Upper lobe of left lung (tissue), 4 donors: ENCODE measurements around the gene SRC.

ENCODE experiments used
- POLR2AphosphoS5 ChIP-seq, 2 donors: sonication (generic); formaldehyde crosslinking; IDR thresholded peaks; one replicate each; pipeline ENCODE4 v1.5.1; 2017; ENCODE audit warnings: antibody characterized with exemption in 2 of 2
- TF ChIP-seq, protein P1 (sequence below), 6 experiments: fragments of 450-650 bp in 4 of 6; fragments of 200-600 bp in 2 of 6; sonication (generic) in 2 of 6; IDR thresholded peaks; one replicate each; pipeline ENCODE4 v1.5.1; 2016 to 2019; ENCODE audit warnings: antibody characterized with exemption in 6 of 6

DNA sequence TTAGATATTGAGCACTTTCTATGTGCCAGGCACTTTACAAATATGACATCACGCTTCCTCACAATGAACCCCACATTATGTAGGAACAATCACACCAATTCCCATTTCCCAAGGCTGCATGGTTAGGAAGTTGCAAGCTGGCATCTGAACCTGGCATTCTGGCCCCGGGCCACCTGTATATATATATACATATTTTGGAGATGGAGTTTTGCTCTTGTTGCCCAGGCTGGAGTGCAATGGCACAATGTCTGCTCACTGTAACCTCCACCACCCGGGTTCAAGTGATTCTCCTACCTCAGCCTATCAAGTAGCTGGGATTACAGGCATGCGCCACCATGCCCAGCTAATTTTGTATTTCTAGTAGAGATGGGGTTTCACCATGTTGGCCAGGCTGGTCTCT is 30.4 kb downstream of the SRC start:
- TF ChIP-seq, protein P1, sequence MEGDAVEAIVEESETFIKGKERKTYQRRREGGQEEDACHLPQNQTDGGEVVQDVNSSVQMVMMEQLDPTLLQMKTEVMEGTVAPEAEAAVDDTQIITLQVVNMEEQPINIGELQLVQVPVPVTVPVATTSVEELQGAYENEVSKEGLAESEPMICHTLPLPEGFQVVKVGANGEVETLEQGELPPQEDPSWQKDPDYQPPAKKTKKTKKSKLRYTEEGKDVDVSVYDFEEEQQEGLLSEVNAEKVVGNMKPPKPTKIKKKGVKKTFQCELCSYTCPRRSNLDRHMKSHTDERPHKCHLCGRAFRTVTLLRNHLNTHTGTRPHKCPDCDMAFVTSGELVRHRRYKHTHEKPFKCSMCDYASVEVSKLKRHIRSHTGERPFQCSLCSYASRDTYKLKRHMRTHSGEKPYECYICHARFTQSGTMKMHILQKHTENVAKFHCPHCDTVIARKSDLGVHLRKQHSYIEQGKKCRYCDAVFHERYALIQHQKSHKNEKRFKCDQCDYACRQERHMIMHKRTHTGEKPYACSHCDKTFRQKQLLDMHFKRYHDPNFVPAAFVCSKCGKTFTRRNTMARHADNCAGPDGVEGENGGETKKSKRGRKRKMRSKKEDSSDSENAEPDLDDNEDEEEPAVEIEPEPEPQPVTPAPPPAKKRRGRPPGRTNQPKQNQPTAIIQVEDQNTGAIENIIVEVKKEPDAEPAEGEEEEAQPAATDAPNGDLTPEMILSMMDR (IDR thresholded peaks at IDR 0.05): no peak
- no peak for TF ChIP-seq POLR2AphosphoS5 (IDR thresholded peaks at IDR 0.05)
